HEK293T (cell line): Measurements from ENCODE around the gene SIK3.

ENCODE experiments used
- ARNT ChIP-seq: fragments of 450-650 bp; IDR thresholded peaks from 2 replicates; pipeline ENCODE4 v1.6.1; 2017; ENCODE audit warnings: mild to moderate bottlenecking
- BHLHE40 ChIP-seq: fragments of 450-650 bp; IDR thresholded peaks from 2 replicates; pipeline ENCODE4 v1.6.1; 2016; ENCODE audit warnings: mild to moderate bottlenecking, moderate library complexity, borderline replicate concordance
- CTBP1 ChIP-seq: fragments of 450-650 bp; IDR thresholded peaks from 2 replicates; pipeline ENCODE4 v1.6.1; 2016; ENCODE audit warnings: borderline replicate concordance
- ELF4 ChIP-seq: fragments of 450-650 bp; IDR thresholded peaks from 2 replicates; pipeline ENCODE4 v1.6.1; 2017; ENCODE audit warnings: antibody characterized with exemption
- FOXA1 ChIP-seq: fragments of 450-650 bp; IDR thresholded peaks from 2 replicates; pipeline ENCODE4 v1.6.1; 2016; ENCODE audit warnings: mild to moderate bottlenecking
- FOXK2 ChIP-seq: fragments of 450-650 bp; IDR thresholded peaks from 2 replicates; pipeline ENCODE4 v1.6.1; 2016; ENCODE audit warnings: mild to moderate bottlenecking
- FOXM1 ChIP-seq: fragments of 450-650 bp; IDR thresholded peaks from 2 replicates; pipeline ENCODE4 v1.6.1; 2017; ENCODE audit warnings: mild to moderate bottlenecking, borderline replicate concordance
- HDGF ChIP-seq: fragments of 450-650 bp; IDR thresholded peaks from 2 replicates; pipeline ENCODE4 v1.6.1; 2017; ENCODE audit warnings: antibody characterized with exemption, borderline replicate concordance
- LEF1 ChIP-seq: fragments of 450-650 bp; IDR thresholded peaks from 2 replicates; pipeline ENCODE4 v1.6.1; 2017; ENCODE audit warnings: mild to moderate bottlenecking, borderline replicate concordance
- SP1 ChIP-seq: fragments of 450-650 bp; IDR thresholded peaks from 2 replicates; pipeline ENCODE4 v1.6.1; 2017
- SUZ12 ChIP-seq: fragments of 450-650 bp; IDR thresholded peaks from 2 replicates; pipeline ENCODE4 v1.6.1; 2016; ENCODE audit warnings: mild to moderate bottlenecking
- TARDBP ChIP-seq: fragments of 450-650 bp; IDR thresholded peaks from 2 replicates; pipeline ENCODE4 v1.6.1; 2016
- ZNF384 ChIP-seq: fragments of 450-650 bp; IDR thresholded peaks from 2 replicates; pipeline ENCODE4 v1.6.1; 2016
- TF ChIP-seq, protein P1 (sequence below): fragments of 450-650 bp; IDR thresholded peaks from 2 replicates; pipeline ENCODE4 v1.6.1; 2016

DNA sequence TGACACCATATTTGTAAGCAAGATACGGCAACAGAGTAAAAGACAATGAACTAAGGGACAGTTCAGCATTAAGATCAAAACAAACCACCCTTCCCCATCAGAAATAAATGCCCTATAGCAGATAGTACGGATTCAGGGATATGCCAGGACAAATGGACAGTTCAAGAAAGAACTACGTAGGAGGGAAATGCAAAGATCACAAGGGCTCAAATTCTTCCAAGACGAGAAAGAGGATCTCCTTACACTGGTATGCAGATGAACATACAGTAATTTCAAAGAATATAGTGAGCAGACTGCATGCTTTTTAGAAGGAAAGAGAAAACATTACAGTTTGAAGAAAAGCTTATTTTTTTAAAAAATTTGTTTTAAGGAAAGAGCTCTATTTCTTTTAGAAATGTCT is 136.1 kb downstream of the SIK3 start:
- TF ChIP-seq FOXM1 (no peak), FOXA1 (no peak), TARDBP (no peak), BHLHE40 (no peak), HDGF (no peak), LEF1 (no peak), SP1 (no peak), SUZ12 (no peak), ELF4 (no peak), FOXK2 (no peak), CTBP1 (no peak), ZNF384 (no peak), ARNT (no peak)
- TF ChIP-seq, protein P1, sequence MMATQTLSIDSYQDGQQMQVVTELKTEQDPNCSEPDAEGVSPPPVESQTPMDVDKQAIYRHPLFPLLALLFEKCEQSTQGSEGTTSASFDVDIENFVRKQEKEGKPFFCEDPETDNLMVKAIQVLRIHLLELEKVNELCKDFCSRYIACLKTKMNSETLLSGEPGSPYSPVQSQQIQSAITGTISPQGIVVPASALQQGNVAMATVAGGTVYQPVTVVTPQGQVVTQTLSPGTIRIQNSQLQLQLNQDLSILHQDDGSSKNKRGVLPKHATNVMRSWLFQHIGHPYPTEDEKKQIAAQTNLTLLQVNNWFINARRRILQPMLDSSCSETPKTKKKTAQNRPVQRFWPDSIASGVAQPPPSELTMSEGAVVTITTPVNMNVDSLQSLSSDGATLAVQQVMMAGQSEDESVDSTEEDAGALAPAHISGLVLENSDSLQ, result no peak
